GM12801 (cell line): ENCODE data around the gene LRRK2.

Experiments
- CTCF ChIP-seq: IDR thresholded peaks from one replicate; pipeline ENCODE4 v1.5.1; 2011; ENCODE audit warnings: control low read depth; ENCODE audit not compliant: insufficient read length; ENCODE audit errors: extremely low read depth

The LRRK2 gene

GRCh38 chr12:40331886-40332285, 107.1 kb downstream of the LRRK2 start:
- TF ChIP-seq CTCF = no peak

- TF ChIP-seq CTCF = no peak
Observed at GRCh38 chr12:40335991-40336390, 111.2 kb downstream of the LRRK2 start.

GRCh38 chr12:40336573-40337199, 111.9 kb downstream of the LRRK2 start:
- no peak for TF ChIP-seq CTCF

GRCh38 chr12:40338071-40338470, 113.3 kb downstream of the LRRK2 start:
- no peak for TF ChIP-seq CTCF

- no peak for TF ChIP-seq CTCF
Observed at GRCh38 chr12:40338621-40339020, 113.8 kb downstream of the LRRK2 start.

GRCh38 chr12:40342010-40342409, 117.2 kb downstream of the LRRK2 start:
- no peak for TF ChIP-seq CTCF

GRCh38 chr12:40343124-40343523, 118.3 kb downstream of the LRRK2 start:
- no peak for TF ChIP-seq CTCF

- TF ChIP-seq CTCF = no peak
Observed at GRCh38 chr12:40344312-40344711, 119.5 kb downstream of the LRRK2 start.
